GM12878 (cell line): ENCODE results near the gene FOXB1. TPM values are rescaled to one million over a fixed set of nuclear protein-coding genes. Genes with fewer than 3 reads are reported as not detected.

Experiments used
- ATAC-seq: fragments of 200-7000 bp; cut with Tn5 transposase; 3 replicates; pipeline ENCODE4 v1.9.1; 2020; ENCODE audit warnings: mild to moderate bottlenecking, moderate library complexity
- BruUV-seq: library from RNA; stranded (reverse); fragments of 400-500 nt; replicated peaks from 2 replicates; lab custom pipeline; 2021; lab: Mats Ljungman, UMichigan
- CTCF ChIA-PET: fragments of 300-600 bp; sonication (Branson Sonifier 250); formaldehyde crosslinking; extraction: SDS; loops from one replicate; lab custom pipeline; 2021; ENCODE audit warnings: inconsistent platforms; lab: Yijun Ruan, JAX
- POLR2A ChIA-PET: fragments of 350-600 bp; formaldehyde crosslinking; extraction: SDS; loops from one replicate; lab custom pipeline; 2021; ENCODE audit warnings: inconsistent platforms; lab: Charles Lee
- RAD21 ChIA-PET: fragments of 300-600 bp; sonication (Branson Sonifier 250); formaldehyde crosslinking; loops from one replicate; lab custom pipeline; 2023; ENCODE audit warnings: antibody characterized with exemption; ENCODE audit not compliant: unreplicated experiment; lab: Charles Lee
- SMC1A ChIA-PET: fragments of 300-600 bp; sonication (Branson Sonifier 250); formaldehyde crosslinking; loops from one replicate; lab custom pipeline; 2023; ENCODE audit not compliant: unreplicated experiment, uncharacterized antibody; lab: Charles Lee
- DNase-seq: peaks from one replicate; pipeline ENCODE4 v3.0.0-alpha.2; 2011; ENCODE audit warnings: low read depth, low spot score
- FAIRE-seq: peaks from 3 replicates; lab custom pipeline; 2011; peaks lifted over from hg19 to GRCh38; lab: Jason Lieb, UNC
- H2AFZ ChIP-seq: 2 replicates; pipeline ENCODE4 v1.6.0; 2011; ENCODE audit warnings: low read depth, low read length, control low read depth; ENCODE audit not compliant: control insufficient read depth
- H3K27ac ChIP-seq: 2 replicates; pipeline ENCODE4 v1.5.1; 2011; ENCODE audit warnings: control low read depth; ENCODE audit not compliant: control insufficient read depth, insufficient read depth
- H3K27me3 ChIP-seq, 2 experiments: replicated peaks in 1 of 2; 2 replicates each; pipeline versions ENCODE4 v1.6.0 to v1.6.1; 2011; ENCODE audit warnings: low read length in 1 of 2; ENCODE audit not compliant: control insufficient read depth in 2 of 2, insufficient read depth in 2 of 2
- H3K36me3 ChIP-seq, 2 experiments: 2 replicates each; pipeline ENCODE4 v1.5.1; 2011; ENCODE audit warnings: low read length in 1 of 2; ENCODE audit not compliant: control insufficient read depth in 2 of 2, insufficient read depth in 2 of 2
- H3K4me1 ChIP-seq: 2 replicates; pipeline ENCODE4 v1.6.1; 2011; ENCODE audit warnings: mild to moderate bottlenecking, low read length, moderate library complexity, mixed read lengths; ENCODE audit not compliant: control insufficient read depth, insufficient read depth
- H3K4me2 ChIP-seq: 2 replicates; pipeline ENCODE4 v1.6.0; 2011; ENCODE audit warnings: control low read depth; ENCODE audit not compliant: control insufficient read depth, insufficient read depth
- H3K4me3 ChIP-seq: fragments of 200-600 bp; sonication (generic); 2 replicates; pipeline ENCODE4 v1.5.1; 2016
- H3K79me2 ChIP-seq: 2 replicates; pipeline ENCODE4 v1.6.0; 2011; ENCODE audit warnings: low read length; ENCODE audit not compliant: control insufficient read depth, insufficient read depth
- H3K9ac ChIP-seq: 2 replicates; pipeline ENCODE4 v1.8.0; 2011; ENCODE audit warnings: low read length, control low read depth, mixed read lengths; ENCODE audit not compliant: control insufficient read depth, insufficient read depth
- H3K9me3 ChIP-seq: replicated peaks from 3 replicates; pipeline ENCODE4 v1.5.1; 2011; ENCODE audit warnings: mild to moderate bottlenecking, low read length; ENCODE audit not compliant: control insufficient read depth, insufficient read depth
- H4K20me1 ChIP-seq: 2 replicates; pipeline ENCODE4 v1.6.0; 2011; ENCODE audit not compliant: control insufficient read depth, insufficient read depth
- BHLHE40 ChIP-seq, 2 experiments: fragments of 450-650 bp in 1 of 2; IDR thresholded peaks; 2 replicates each; pipeline ENCODE4 v1.6.1; 2011 to 2017; ENCODE audit warnings: low read depth in 2 of 2, borderline replicate concordance in 1 of 2, improper control_type of control experiment in 1 of 2, low read length in 1 of 2, mild to moderate bottlenecking in 1 of 2
- BRCA1 ChIP-seq: IDR thresholded peaks from 2 replicates; pipeline ENCODE4 v1.6.1; 2011; ENCODE audit warnings: low read depth, low read length, improper control_type of control experiment
- FOXK2 ChIP-seq: fragments of 450-650 bp; IDR thresholded peaks from 2 replicates; pipeline ENCODE4 v1.6.1; 2017; ENCODE audit warnings: mild to moderate bottlenecking, moderate library complexity
- GATAD2B ChIP-seq: fragments of 450-650 bp; conservative IDR thresholded peaks from 2 replicates; pipeline ENCODE4 v1.6.1; 2017; ENCODE audit warnings: low read depth, mild to moderate bottlenecking, moderate library complexity
- HCFC1 ChIP-seq: fragments of 150-350 bp; IDR thresholded peaks from 2 replicates; pipeline ENCODE4 v1.6.1; 2014; ENCODE audit warnings: low read length
- NR2C1 ChIP-seq: fragments of 450-650 bp; IDR thresholded peaks from 2 replicates; pipeline ENCODE4 v1.6.1; 2017; ENCODE audit warnings: antibody characterized with exemption, mild to moderate bottlenecking, moderate library complexity
- POLR2A ChIP-seq: IDR thresholded peaks from 2 replicates; pipeline ENCODE4 v1.6.1; 2011; ENCODE audit warnings: low read depth, mild to moderate bottlenecking, low read length
- TBL1XR1 ChIP-seq: IDR thresholded peaks from 2 replicates; pipeline ENCODE4 v1.6.1; 2012; ENCODE audit warnings: low read depth, low read length, improper control_type of control experiment
- ZBED1 ChIP-seq: IDR thresholded peaks from 2 replicates; pipeline ENCODE4 v1.6.1; 2016; ENCODE audit warnings: borderline replicate concordance
- ZNF592 ChIP-seq: fragments of 450-650 bp; IDR thresholded peaks from 2 replicates; pipeline ENCODE4 v1.6.1; 2017; ENCODE audit warnings: mild to moderate bottlenecking, moderate library complexity
- WGBS: methylation state at CpG from one replicate; pipeline ENCODE4 v1.1.6; 2016; ENCODE audit warnings: low lambda C conversion rate; ENCODE audit not compliant: insufficient replicate concordance, insufficient coverage; ENCODE audit errors: missing lambda C conversion rate; 5-methylcytosine and 5-hydroxymethylcytosine counted together
- in situ Hi-C: fragments of 300-500 bp; cut with MboI; formaldehyde crosslinking; loops from 9 replicates; pipeline ENCODE4 v1.14.3; 2018; ENCODE audit warnings: mixed read lengths
- intact Hi-C: fragments of 100-400 bp; cut with micrococcal nuclease; formaldehyde crosslinking; loops from one replicate; pipeline ENCODE4 v1.14.2; 2022; ENCODE audit not compliant: unreplicated experiment
- polyA plus RNA-seq, 11 experiments: library from polyadenylated mRNA; depleted of rRNA in 4 of 11; unstranded in 6 of 11; stranded (reverse) in 5 of 11; fragments of >200 nt; fragmentation: Nextera tagmentation in 4 of 11; fragmentation: Illumina TruSeq in 1 of 11; extraction: Ambion mirVana in 4 of 11; extraction: Trizol in 1 of 11; gene quantifications; 1 replicate in 1 of 11; 2 replicates in 10 of 11; pipeline versions ENCODE4 v1.2.1 to v1.2.3, GENCODE V29; 2011 to 2016; ENCODE audit warnings: inconsistent platforms in 2 of 11, missing spikeins in 2 of 11, low read depth in 1 of 11
- total RNA-seq, 4 experiments: library from RNA; depleted of rRNA in 3 of 4; stranded (reverse); fragments of >200 nt in 3 of 4; fragmentation: Illumina TruSeq in 1 of 4; extraction: Trizol in 1 of 4; gene quantifications; 2 replicates each; pipeline versions ENCODE4 v1.2.1 to v1.2.3, GENCODE V29; 2013 to 2021
- TF ChIP-seq, protein P1 (sequence below), 3 experiments: IDR thresholded peaks in 2 of 3; conservative IDR thresholded peaks in 1 of 3; 2 replicates each; pipeline ENCODE4 v1.5.1; 2011; ENCODE audit warnings: low read depth in 3 of 3, low read length in 3 of 3, mild to moderate bottlenecking in 3 of 3, control low read depth in 2 of 3, moderate library complexity in 2 of 3, inconsistent platforms in 1 of 3, mixed read lengths in 1 of 3; ENCODE audit not compliant: control insufficient read depth in 2 of 3, insufficient read depth in 1 of 3; ENCODE audit errors: extremely low read depth in 1 of 3
- TF ChIP-seq, protein P2 (sequence below): IDR thresholded peaks from 2 replicates; pipeline ENCODE4 v1.6.1; 2011; ENCODE audit warnings: low read depth, mild to moderate bottlenecking, low read length, moderate library complexity, borderline replicate concordance; ENCODE audit errors: extremely low read depth

FOXB1 gene
- total and polyA plus RNA-seq, 10 of the 15 experiments (the other 5 are each of a cell fraction or from before 2014, with no cell fraction given), result not detected

DNA sequence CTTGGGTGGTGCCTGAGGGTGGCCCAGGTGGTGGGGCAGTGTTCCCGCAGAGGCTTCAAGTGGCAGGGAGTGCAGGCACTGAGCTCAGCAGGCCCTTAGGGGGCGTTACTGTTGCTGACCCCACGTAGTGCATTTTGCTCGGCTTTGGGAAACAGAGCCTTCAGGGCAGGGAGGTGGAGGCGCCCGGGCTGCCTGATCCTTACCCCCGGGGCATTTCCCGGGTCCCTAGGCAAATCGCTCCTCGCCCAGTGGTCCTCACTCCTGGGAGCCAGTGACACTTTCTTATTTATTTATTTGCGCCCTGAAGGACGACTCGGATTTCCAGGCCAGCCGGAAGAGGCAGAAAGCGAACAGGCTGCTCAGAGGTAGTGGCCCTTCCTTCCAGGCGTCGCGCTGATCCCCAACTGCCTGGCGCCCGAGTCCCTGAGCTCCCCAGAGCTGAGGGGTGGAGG lies 10.1 kb upstream of the FOXB1 start:
- no peak for TF ChIP-seq HCFC1
- TF ChIP-seq, protein P1, sequence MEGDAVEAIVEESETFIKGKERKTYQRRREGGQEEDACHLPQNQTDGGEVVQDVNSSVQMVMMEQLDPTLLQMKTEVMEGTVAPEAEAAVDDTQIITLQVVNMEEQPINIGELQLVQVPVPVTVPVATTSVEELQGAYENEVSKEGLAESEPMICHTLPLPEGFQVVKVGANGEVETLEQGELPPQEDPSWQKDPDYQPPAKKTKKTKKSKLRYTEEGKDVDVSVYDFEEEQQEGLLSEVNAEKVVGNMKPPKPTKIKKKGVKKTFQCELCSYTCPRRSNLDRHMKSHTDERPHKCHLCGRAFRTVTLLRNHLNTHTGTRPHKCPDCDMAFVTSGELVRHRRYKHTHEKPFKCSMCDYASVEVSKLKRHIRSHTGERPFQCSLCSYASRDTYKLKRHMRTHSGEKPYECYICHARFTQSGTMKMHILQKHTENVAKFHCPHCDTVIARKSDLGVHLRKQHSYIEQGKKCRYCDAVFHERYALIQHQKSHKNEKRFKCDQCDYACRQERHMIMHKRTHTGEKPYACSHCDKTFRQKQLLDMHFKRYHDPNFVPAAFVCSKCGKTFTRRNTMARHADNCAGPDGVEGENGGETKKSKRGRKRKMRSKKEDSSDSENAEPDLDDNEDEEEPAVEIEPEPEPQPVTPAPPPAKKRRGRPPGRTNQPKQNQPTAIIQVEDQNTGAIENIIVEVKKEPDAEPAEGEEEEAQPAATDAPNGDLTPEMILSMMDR (IDR thresholded peaks at IDR 0.05 in 2 of 3, conservative IDR thresholded peaks at IDR 0.05 in 1 of 3; ENCODE audit: control insufficient read depth in 2 of 3, extremely low read depth in 1 of 3, insufficient read depth in 1 of 3, low read depth in 3 of 3, low read length in 3 of 3), result 0 out of 6 replicates have a peak, but pooled peaks of 1 of the 3 experiments have one; percentile 7
- ChIA-PET SMC1A (no interaction called here), POLR2A (no interaction called here), RAD21 (no interaction called here), CTCF (no interaction called here)
- ATAC-seq (no peak), DNase-seq (no peak), FAIRE-seq (no peak)
- no peaks in the 10 kb centered on the region for H3K36me3 ChIP-seq
- no peaks in the 10 kb centered on the region for H3K79me2 ChIP-seq
- intact Hi-C loops (no loop called here), in situ Hi-C loops (no loop called here)
- H4K20me1 ChIP-seq, result no peaks in the 10 kb centered on the region
- no peak overlapping the region for H3K27ac ChIP-seq
- no peaks in the 10 kb centered on the region; the same call in 2 of the 3 replicates for H3K9me3 ChIP-seq
- no peak overlapping the region for H2AFZ ChIP-seq
- no peaks in the 10 kb centered on the region for H3K4me1 ChIP-seq
- H3K27me3 ChIP-seq, result peaks cover 9 to 35% of the 10 kb centered on the region in 2 experiments
- WGBS, result 35% methylated on average over 20 of the region's 20 CpGs
- H3K4me3 ChIP-seq, result no peak overlapping the region
- BruUV-seq, result no TSS peak
- no peak overlapping the region for H3K9ac ChIP-seq
- no peak overlapping the region for H3K4me2 ChIP-seq

- Histone ChIP-seq H3K27me3 (peaks cover 9 to 38% of the 10 kb centered on the region in 2 experiments), H3K4me2 (no peak overlapping the region), H3K4me1 (no peaks in the 10 kb centered on the region), H3K36me3 (no peaks in the 10 kb centered on the region), H3K9ac (no peak overlapping the region), H3K9me3 (no peaks in the 10 kb centered on the region; the same call in 2 of the 3 replicates), H4K20me1 (no peaks in the 10 kb centered on the region), H3K4me3 (no peak overlapping the region), H3K27ac (no peak overlapping the region), H3K79me2 (no peaks in the 10 kb centered on the region), H2AFZ (no peak overlapping the region)
- ChIA-PET RAD21 (no interaction called here), CTCF (interaction anchor here (0.8 kb wide), 1 partner anchor 9 kb away, joined by 3 read pairs; no protein-coding TSS in a partner anchor), SMC1A (no interaction called here), POLR2A (no interaction called here)
- in situ Hi-C loops (no loop called here), intact Hi-C loops (no loop called here)
- no peak for ATAC-seq
- FAIRE-seq, result no peak
- WGBS, result 1% methylated on average over 8 of the region's 8 CpGs
- DNase-seq, result no peak
- no TSS peak for BruUV-seq
- no peak for TF ChIP-seq POLR2A
- no peak for TF ChIP-seq TBL1XR1
- TF ChIP-seq FOXK2, result no peak
- TF ChIP-seq ZBED1, result no peak
- no peak for TF ChIP-seq ZNF592
- TF ChIP-seq BHLHE40 (IDR thresholded peaks at IDR 0.05; ENCODE audit: borderline replicate concordance in 1 of 2, low read depth in 2 of 2, low read length in 1 of 2), result no peak
- TF ChIP-seq HCFC1, result no peak
- TF ChIP-seq, protein P2, sequence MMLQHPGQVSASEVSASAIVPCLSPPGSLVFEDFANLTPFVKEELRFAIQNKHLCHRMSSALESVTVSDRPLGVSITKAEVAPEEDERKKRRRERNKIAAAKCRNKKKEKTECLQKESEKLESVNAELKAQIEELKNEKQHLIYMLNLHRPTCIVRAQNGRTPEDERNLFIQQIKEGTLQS, result no peak
- TF ChIP-seq NR2C1, result no peak
- TF ChIP-seq BRCA1, result no peak
- no peak for TF ChIP-seq GATAD2B
Observed at GRCh38 chr15:59994526-59994887, 9.6 kb upstream of the FOXB1 start.
